Measurements from ENCODE around the gene INPP4A. TPM values are rescaled to one million over a fixed set of nuclear protein-coding genes. Genes with fewer than 3 reads are reported as not detected.

Gene INPP4A
- total RNA-seq, 4 donors from 2014 or later: 30.7 to 58.9 (median 39.4) TPM

GRCh38 chr2:98551316-98551715 is 106.7 kb downstream of the INPP4A start:
- WGBS: 91% methylated on average over 6 of the region's 6 CpGs
- Histone ChIP-seq H3K27ac (replicated peaks in 1 of 4) (no peak overlapping the region), H3K27me3 (no peaks in the 10 kb centered on the region), H3K9me3 (no peaks in the 10 kb centered on the region), H3K36me3 (peaks cover 49 to 100% (median 80%) of the 10 kb centered on the region in 4 donors), H3K4me1 (peaks cover 0 to 10% (median 0%) of the 10 kb centered on the region in 4 donors), H3K4me3 (no peak overlapping the region)
- TF ChIP-seq POLR2AphosphoS5 (IDR thresholded peaks at IDR 0.05): no peak
- intact Hi-C loops (cut with DNase I): no loop called here
- no peak for DNase-seq (ENCODE audit: extremely low spot score)

GRCh38 chr2:98552499-98553179 is 108.0 kb downstream of the INPP4A start:
- Histone ChIP-seq H3K4me1 (peaks cover 0 to 10% (median 0%) of the 10 kb centered on the region in 4 donors), H3K27ac (replicated peaks in 1 of 4) (no peak overlapping the region), H3K9me3 (no peaks in the 10 kb centered on the region), H3K36me3 (peaks cover 38 to 100% (median 73%) of the 10 kb centered on the region in 4 donors), H3K27me3 (no peaks in the 10 kb centered on the region), H3K4me3 (no peak overlapping the region)
- intact Hi-C loops (cut with DNase I): no loop called here
- DNase-seq (ENCODE audit: extremely low spot score): no peak
- 94% methylated on average over 5 of the region's 7 CpGs for WGBS
- TF ChIP-seq POLR2AphosphoS5 (IDR thresholded peaks at IDR 0.05) (no peak), POLR2A (IDR thresholded peaks at IDR 0.05; ENCODE audit: low read depth) (no peak), CTCF (IDR thresholded peaks at IDR 0.05) (no peak), EP300 (IDR thresholded peaks at IDR 0.05) (no peak)

GRCh38 chr2:98554116-98554861 is 109.6 kb downstream of the INPP4A start:
- Histone ChIP-seq H3K27ac (replicated peaks in 1 of 4) (no peak overlapping the region), H3K9me3 (no peaks in the 10 kb centered on the region), H3K4me1 (peaks cover 6 to 12% (median 7%) of the 10 kb centered on the region in 4 donors), H3K4me3 (no peak overlapping the region), H3K27me3 (no peaks in the 10 kb centered on the region), H3K36me3 (peaks cover 36 to 93% (median 65%) of the 10 kb centered on the region in 4 donors)
- no peak for DNase-seq (ENCODE audit: extremely low spot score)
- intact Hi-C loops (cut with DNase I): no loop called here
- WGBS: 93% methylated on average over 4 of the region's 10 CpGs
- no peak for TF ChIP-seq POLR2A (IDR thresholded peaks at IDR 0.05; ENCODE audit: low read depth)
- no peak for TF ChIP-seq EP300 (IDR thresholded peaks at IDR 0.05)
- no peak for TF ChIP-seq CTCF (IDR thresholded peaks at IDR 0.05)
- TF ChIP-seq POLR2AphosphoS5 (IDR thresholded peaks at IDR 0.05): no peak

GRCh38 chr2:98555696-98556095 is 111.0 kb downstream of the INPP4A start:
- Histone ChIP-seq H3K9me3 (no peaks in the 10 kb centered on the region), H3K36me3 (peaks cover 36 to 79% (median 59%) of the 10 kb centered on the region in 4 donors), H3K27ac (replicated peaks in 1 of 4) (no peak overlapping the region), H3K4me3 (no peak overlapping the region), H3K27me3 (no peaks in the 10 kb centered on the region), H3K4me1 (peaks cover 19 to 24% (median 21%) of the 10 kb centered on the region in 4 donors)
- no peak for TF ChIP-seq CTCF (IDR thresholded peaks at IDR 0.05)
- 96% methylated on average over 8 of the region's 8 CpGs for WGBS
- intact Hi-C loops (cut with DNase I): no loop called here
- DNase-seq (ENCODE audit: extremely low spot score): no peak

- Histone ChIP-seq H3K4me1 (peaks cover 27 to 31% (median 29%) of the 10 kb centered on the region in 4 donors), H3K4me3 (no peak overlapping the region), H3K36me3 (peaks cover 36 to 72% (median 56%) of the 10 kb centered on the region in 4 donors), H3K9me3 (no peaks in the 10 kb centered on the region), H3K27ac (replicated peaks in 1 of 4) (no peak overlapping the region), H3K27me3 (no peaks in the 10 kb centered on the region)
- intact Hi-C loops (cut with DNase I): no loop called here
- 85% methylated on average over 5 of the region's 5 CpGs for WGBS
- no peak for DNase-seq (ENCODE audit: extremely low spot score)
- no peak for TF ChIP-seq CTCF (IDR thresholded peaks at IDR 0.05)
- no peak for TF ChIP-seq EP300 (IDR thresholded peaks at IDR 0.05)
- TF ChIP-seq POLR2AphosphoS5 (IDR thresholded peaks at IDR 0.05): no peak
- TF ChIP-seq POLR2A (IDR thresholded peaks at IDR 0.05; ENCODE audit: low read depth): no peak
These were observed 111.8 kb downstream of the INPP4A start for GRCh38 chr2:98556344-98557033.
